H1 (cell line): ENCODE data around the gene ZNF350. TPM values are rescaled to one million over a fixed set of nuclear protein-coding genes. Genes with fewer than 3 reads are reported as not detected.

ENCODE experiments used
- ASH2L ChIP-seq: fragments of 200-600, 300-600 bp; sonication (generic); IDR thresholded peaks from one replicate; pipeline ENCODE4 v1.7.1; 2017; ENCODE audit warnings: low read length
- BACH1 ChIP-seq: IDR thresholded peaks from 2 replicates; pipeline ENCODE4 v1.6.1; 2012; ENCODE audit warnings: low read length, improper control_type of control experiment
- CHD7 ChIP-seq: fragments of 300-600 bp; sonication (generic); IDR thresholded peaks from 2 replicates; pipeline ENCODE4 v1.7.1; 2012; ENCODE audit warnings: low read length, moderate library complexity, mild to moderate bottlenecking, inconsistent platforms; ENCODE audit not compliant: insufficient replicate concordance
- E2F6 ChIP-seq: IDR thresholded peaks from 2 replicates; pipeline ENCODE4 v1.6.1; 2012; ENCODE audit warnings: inconsistent platforms
- EZH2 ChIP-seq: fragments of 200-600 bp; sonication (generic); IDR thresholded peaks from 2 replicates; pipeline ENCODE4 v1.7.1; 2012; ENCODE audit warnings: low read depth, mild to moderate bottlenecking, moderate library complexity, low read length, inconsistent platforms; ENCODE audit not compliant: severe bottlenecking
- KDM4A ChIP-seq: IDR thresholded peaks from one replicate; pipeline ENCODE4 v1.7.1; 2012; ENCODE audit warnings: low read depth, mild to moderate bottlenecking, moderate library complexity, low read length, inconsistent platforms; ENCODE audit not compliant: severe bottlenecking
- POLR2A ChIP-seq, 2 experiments: IDR thresholded peaks; 1 replicate in 1 of 2; 2 replicates in 1 of 2; pipeline ENCODE4 v1.6.1; 2011; ENCODE audit warnings: low read depth in 2 of 2, low read length in 2 of 2, mild to moderate bottlenecking in 2 of 2; ENCODE audit errors: control extremely low read depth in 1 of 2
- POU5F1 ChIP-seq: IDR thresholded peaks from 2 replicates; pipeline ENCODE4 v1.6.1; 2011; ENCODE audit warnings: low read depth, mild to moderate bottlenecking, low read length, moderate library complexity
- RAD21 ChIP-seq, 2 experiments: IDR thresholded peaks in 1 of 2; conservative IDR thresholded peaks in 1 of 2; 2 replicates each; pipeline ENCODE4 v1.6.1; 2011; ENCODE audit warnings: low read depth in 2 of 2, low read length in 2 of 2, improper control_type of control experiment in 1 of 2, inconsistent platforms in 1 of 2, mild to moderate bottlenecking in 1 of 2, moderate library complexity in 1 of 2
- SAP30 ChIP-seq: fragments of 300-600 bp; sonication (generic); IDR thresholded peaks from 2 replicates; pipeline ENCODE4 v1.7.1; 2012; ENCODE audit warnings: low read length, moderate library complexity, mild to moderate bottlenecking, inconsistent platforms; ENCODE audit not compliant: insufficient read depth, insufficient replicate concordance
- SIN3A ChIP-seq, 2 experiments: IDR thresholded peaks in 1 of 2; conservative IDR thresholded peaks in 1 of 2; 2 replicates each; pipeline ENCODE4 v1.6.1; 2011 to 2012; ENCODE audit warnings: low read length in 2 of 2, improper control_type of control experiment in 1 of 2, low read depth in 1 of 2, mild to moderate bottlenecking in 1 of 2
- polyA plus RNA-seq, 7 experiments: library from polyadenylated mRNA; depleted of rRNA in 3 of 7; stranded (reverse) in 5 of 7; unstranded in 2 of 7; fragments of >200 nt in 5 of 7; fragments of 200-250 nt in 2 of 7; gene quantifications; 1 replicate in 5 of 7; 2 replicates in 1 of 7; 4 replicates in 1 of 7; pipeline versions ENCODE4 v1.2.1 to v1.2.3, GENCODE V29; 2011 to 2013; ENCODE audit warnings: missing spikeins in 2 of 7, mixed read lengths in 2 of 7
- total RNA-seq: library from RNA; stranded (reverse); fragmentation: NEBNext Ultra II Directional; extraction: Animal tissue kit (Norgen Biotek cat#: 25700); gene quantifications from 2 replicates; pipeline ENCODE4 v1.2.1, GENCODE V29; 2021

ZNF350 gene
- total and polyA plus RNA-seq, 2 of the 8 experiments (the other 6 are each of a cell fraction or from before 2014, with no cell fraction given) = 1.7 to 5.3 TPM

GRCh38 chr19:51977346-51977745 is 9.3 kb downstream of the ZNF350 start (continued):
- TF ChIP-seq CHD7 (no peak), ASH2L (no peak), BACH1 (no peak), E2F6 (no peak), POLR2A (IDR thresholded peaks at IDR 0.05; ENCODE audit: control extremely low read depth in 1 of 2, low read depth in 2 of 2, low read length in 2 of 2) (no peak), SIN3A (conservative IDR thresholded peaks at IDR 0.05 in 1 of 2, IDR thresholded peaks at IDR 0.05 in 1 of 2; ENCODE audit: low read depth in 1 of 2, low read length in 2 of 2) (no peak), EZH2 (no peak), KDM4A (no peak), SAP30 (no peak), RAD21 (IDR thresholded peaks at IDR 0.05 in 1 of 2, conservative IDR thresholded peaks at IDR 0.05 in 1 of 2; ENCODE audit: low read depth in 2 of 2, low read length in 2 of 2) (no peak), POU5F1 (no peak)
